SJSA1 (cell line): Measurements from ENCODE around the gene HMGB1. TPM values are rescaled to one million over a fixed set of nuclear protein-coding genes. Genes with fewer than 3 reads are reported as not detected.

ENCODE experiments used
- DNase-seq, 2 experiments: peaks; one replicate each; pipeline ENCODE4 v3.0.0-alpha.2; 2015 to 2020; ENCODE audit warnings: low spot score in 2 of 2, low read depth in 1 of 2
- H3K27ac ChIP-seq: fragments of 250-450 bp; sonication (Bioruptor Pico); 2 replicates; pipeline ENCODE4 v1.5.1; 2020; ENCODE audit warnings: mild to moderate bottlenecking, moderate library complexity
- H3K27me3 ChIP-seq: fragments of 250-450 bp; sonication (Bioruptor Pico); replicated peaks from 2 replicates; pipeline ENCODE4 v1.5.1; 2020; ENCODE audit warnings: mild to moderate bottlenecking, moderate library complexity
- H3K36me3 ChIP-seq: fragments of 250-450 bp; sonication (Bioruptor Pico); 2 replicates; pipeline ENCODE4 v1.5.1; 2020; ENCODE audit warnings: mild to moderate bottlenecking
- H3K4me1 ChIP-seq: fragments of 250-450 bp; sonication (Bioruptor Pico); replicated peaks from 2 replicates; pipeline ENCODE4 v1.6.1; 2021; ENCODE audit warnings: mild to moderate bottlenecking
- H3K4me3 ChIP-seq: fragments of 250-450 bp; sonication (Bioruptor Pico); 2 replicates; pipeline ENCODE4 v1.5.1; 2020; ENCODE audit warnings: mild to moderate bottlenecking
- H3K9me3 ChIP-seq: fragments of 250-450 bp; sonication (Bioruptor Pico); replicated peaks from 2 replicates; pipeline ENCODE4 v1.5.1; 2020; ENCODE audit warnings: mild to moderate bottlenecking
- total RNA-seq: library from RNA; depleted of rRNA; stranded (reverse); fragments of >200 nt; shearing (Covaris generic); gene quantifications from 2 replicates; pipeline ENCODE4 v1.2.3, GENCODE V29; 2014; rRNA removed

Gene HMGB1
- 710 and 801 TPM in 2 replicates for total RNA-seq

DNA sequence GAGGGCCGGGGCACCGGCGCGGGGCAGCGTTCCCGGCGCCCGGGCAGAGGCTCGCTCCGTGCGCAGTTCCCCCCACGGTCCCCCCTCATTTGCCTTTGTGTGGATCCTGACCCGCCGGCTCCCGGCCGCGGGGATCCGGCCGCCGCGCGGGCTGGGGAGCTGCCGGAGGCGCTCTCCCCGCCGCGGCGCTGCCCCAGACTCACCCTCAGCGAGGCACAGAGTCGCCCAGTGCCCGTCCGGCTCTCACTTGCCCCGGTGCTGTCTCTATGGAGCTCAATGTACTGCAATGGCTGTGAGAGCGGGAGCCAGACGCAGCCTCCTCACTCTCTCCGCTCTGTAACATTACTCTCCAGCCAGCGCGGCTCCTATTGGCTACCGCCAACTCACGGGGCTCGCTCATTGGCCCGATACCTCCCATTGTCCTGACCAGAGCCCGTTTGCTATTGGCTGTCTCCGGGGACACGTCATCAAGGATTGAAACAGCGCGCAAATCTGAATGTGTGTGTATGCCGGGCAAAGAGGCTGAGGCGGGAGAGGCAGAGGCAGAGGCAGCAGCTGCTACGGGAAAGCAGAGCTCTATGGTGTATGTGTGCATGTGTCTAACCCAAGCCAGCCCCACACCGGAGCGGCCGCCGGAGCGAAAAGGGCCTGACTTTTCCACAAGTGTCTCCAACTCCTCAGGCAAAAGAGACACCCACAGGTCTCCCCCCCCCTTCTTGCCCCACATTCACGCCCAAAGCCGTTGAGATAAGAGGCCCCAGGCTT is at the start of gene HMGB1:
Gene HMGB1, minus strand, starts transcription at position 344 of the 765 bp plus-strand sequence. CDS start 2,256 bp downstream, outside the sequence.
- Histone ChIP-seq H3K4me1 (peaks cover 41% of the 10 kb centered on the region), H3K27ac (peak within 1 kb of the TSS; percentile 97), H3K9me3 (no peaks in the 10 kb centered on the region), H3K36me3 (peaks cover 38% of the 10 kb centered on the region), H3K27me3 (no peaks in the 10 kb centered on the region), H3K4me3 (peak within 1 kb of the TSS; percentile 94)
- peak; percentile 95 to 97 for DNase-seq

DNA sequence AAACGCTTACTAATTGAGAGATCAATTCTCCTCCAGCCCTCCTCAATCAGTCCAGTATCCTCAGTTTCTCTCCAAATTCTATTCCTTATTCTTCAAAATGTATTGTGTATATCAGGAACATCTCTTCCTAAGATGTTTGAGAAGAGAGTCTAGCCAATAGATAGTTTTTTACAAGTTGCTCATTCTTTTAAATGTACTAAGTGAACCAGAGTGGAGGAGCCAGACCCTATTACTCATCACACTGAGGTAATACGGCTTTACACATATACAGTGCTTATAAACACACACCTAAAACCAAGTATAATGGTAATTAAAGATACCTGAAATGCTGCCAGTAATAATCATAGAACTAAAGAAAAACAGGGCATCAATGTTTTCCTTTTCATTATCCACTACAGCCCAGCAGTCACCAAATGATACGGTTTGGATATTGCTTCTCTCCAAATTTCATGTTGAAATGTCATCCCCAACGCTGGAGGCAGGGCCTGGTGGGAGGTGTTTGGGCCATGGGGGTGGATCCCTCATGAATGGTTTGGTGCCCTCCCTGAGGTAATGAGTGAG is 45.2 kb upstream of the HMGB1 start:
- H3K27ac ChIP-seq = no peak overlapping the region
- H3K4me1 ChIP-seq = no peaks in the 10 kb centered on the region
- no peak overlapping the region for H3K4me3 ChIP-seq
- no peaks in the 10 kb centered on the region for H3K9me3 ChIP-seq
- no peak for DNase-seq
- H3K36me3 ChIP-seq = no peaks in the 10 kb centered on the region
- no peaks in the 10 kb centered on the region for H3K27me3 ChIP-seq

DNA sequence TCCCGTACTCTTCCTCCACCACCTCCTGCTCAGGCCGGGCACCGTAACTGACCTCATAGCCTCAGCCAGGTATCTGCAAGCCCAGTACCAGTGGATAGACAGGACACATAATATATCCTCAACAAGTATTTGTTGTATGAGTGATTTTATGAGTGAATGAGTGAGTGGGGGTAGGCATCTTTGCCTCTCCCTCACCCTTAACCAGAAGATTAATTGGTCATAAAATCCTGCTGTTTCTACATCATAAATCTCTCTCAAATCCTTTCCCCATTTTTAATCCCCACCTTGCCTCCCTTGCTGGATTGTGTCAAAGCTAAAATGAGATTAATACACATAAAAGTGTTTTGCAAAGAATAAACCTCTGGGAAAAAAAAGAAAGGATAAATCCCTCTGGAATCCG is 44.4 kb upstream of the HMGB1 start:
- no peaks in the 10 kb centered on the region for H3K9me3 ChIP-seq
- H3K36me3 ChIP-seq = no peaks in the 10 kb centered on the region
- H3K4me1 ChIP-seq = no peaks in the 10 kb centered on the region
- H3K27ac ChIP-seq = no peak overlapping the region
- no peaks in the 10 kb centered on the region for H3K27me3 ChIP-seq
- no peak overlapping the region for H3K4me3 ChIP-seq
- DNase-seq = no peak

DNA sequence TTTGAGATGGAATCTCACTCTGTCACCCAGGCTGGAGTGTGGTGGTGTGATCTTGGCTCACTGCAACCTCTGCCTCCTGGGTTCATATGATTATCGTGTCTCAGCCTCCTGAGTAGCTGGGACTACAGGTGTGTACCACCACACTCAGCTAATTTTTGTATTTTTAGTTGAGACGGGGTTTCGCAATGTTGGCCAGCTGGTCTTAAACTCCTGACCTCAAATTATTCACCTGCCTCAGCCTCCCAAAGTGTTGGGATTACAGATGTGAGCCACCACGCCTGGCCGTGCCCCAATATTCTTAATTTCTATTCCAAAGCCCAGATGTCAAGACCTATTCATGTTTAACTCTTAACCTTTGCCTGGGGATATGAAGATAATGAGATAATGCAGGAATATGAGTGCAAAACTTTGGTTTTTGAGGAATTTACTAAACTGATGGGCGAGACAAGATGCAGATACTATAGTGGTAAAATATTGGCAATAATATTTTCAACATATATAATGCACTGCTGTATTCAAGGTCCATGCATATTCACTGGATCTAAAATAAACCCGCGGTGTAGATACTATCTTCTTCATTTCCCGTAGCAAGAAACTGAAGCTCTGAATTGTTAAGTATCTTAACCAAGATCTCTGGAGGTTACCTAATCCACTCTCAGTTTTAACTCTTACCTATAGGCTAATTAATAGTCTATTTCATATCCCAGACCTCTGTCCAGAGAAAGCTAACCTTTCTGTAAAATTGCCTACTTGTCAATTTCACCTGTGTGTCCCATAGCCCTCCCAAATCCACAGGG is 43.7 kb upstream of the HMGB1 start:
- H3K36me3 ChIP-seq = no peaks in the 10 kb centered on the region
- DNase-seq = no peak
- no peaks in the 10 kb centered on the region for H3K9me3 ChIP-seq
- no peaks in the 10 kb centered on the region for H3K27me3 ChIP-seq
- H3K27ac ChIP-seq = no peak overlapping the region
- no peak overlapping the region for H3K4me3 ChIP-seq
- no peaks in the 10 kb centered on the region for H3K4me1 ChIP-seq

DNA sequence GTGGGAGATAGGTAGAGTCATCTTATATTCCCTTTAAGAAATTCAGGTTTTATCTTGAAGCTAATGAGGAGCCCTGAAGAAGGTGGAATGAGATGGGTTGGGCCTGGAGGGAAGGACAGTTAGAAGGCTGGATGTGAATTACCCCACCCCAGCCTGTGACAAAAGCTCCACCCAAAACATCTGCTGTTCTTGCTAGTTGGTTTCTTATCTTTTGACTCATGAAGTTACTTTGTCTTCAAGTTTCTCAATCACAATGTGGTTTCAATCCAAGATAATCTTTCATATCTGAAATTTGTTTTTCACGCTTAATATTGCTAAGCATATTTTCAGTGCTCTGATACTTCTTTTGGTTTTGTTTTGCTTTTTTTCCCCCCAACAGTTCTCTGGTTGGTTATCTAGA is 38.3 kb upstream of the HMGB1 start:
- no peaks in the 10 kb centered on the region for H3K9me3 ChIP-seq
- H3K27me3 ChIP-seq = no peaks in the 10 kb centered on the region
- no peaks in the 10 kb centered on the region for H3K4me1 ChIP-seq
- H3K4me3 ChIP-seq = no peak overlapping the region
- H3K27ac ChIP-seq = no peak overlapping the region
- no peaks in the 10 kb centered on the region for H3K36me3 ChIP-seq
- DNase-seq = no peak

DNA sequence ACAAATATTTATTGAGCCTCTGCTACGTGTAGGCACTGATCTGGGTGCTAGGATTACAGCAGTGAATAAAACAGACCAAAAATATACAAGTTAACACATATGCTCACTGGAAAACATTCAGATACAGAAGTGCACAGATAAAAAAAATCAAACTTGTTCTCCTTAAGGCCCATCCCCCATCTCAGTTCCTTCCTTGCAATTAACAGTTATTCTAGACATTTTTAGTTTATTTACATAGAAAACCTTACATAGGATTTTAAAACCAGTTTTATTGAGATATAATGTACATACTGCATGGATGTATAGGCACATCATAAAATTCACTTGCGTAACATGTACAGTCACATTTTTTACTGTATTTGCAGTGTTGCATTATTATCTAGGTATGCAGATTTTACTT is 36.5 kb upstream of the HMGB1 start:
- Histone ChIP-seq H3K9me3 (no peaks in the 10 kb centered on the region), H3K4me1 (no peaks in the 10 kb centered on the region), H3K27ac (no peak overlapping the region), H3K27me3 (no peaks in the 10 kb centered on the region), H3K4me3 (no peak overlapping the region), H3K36me3 (no peaks in the 10 kb centered on the region)
- no peak for DNase-seq

DNA sequence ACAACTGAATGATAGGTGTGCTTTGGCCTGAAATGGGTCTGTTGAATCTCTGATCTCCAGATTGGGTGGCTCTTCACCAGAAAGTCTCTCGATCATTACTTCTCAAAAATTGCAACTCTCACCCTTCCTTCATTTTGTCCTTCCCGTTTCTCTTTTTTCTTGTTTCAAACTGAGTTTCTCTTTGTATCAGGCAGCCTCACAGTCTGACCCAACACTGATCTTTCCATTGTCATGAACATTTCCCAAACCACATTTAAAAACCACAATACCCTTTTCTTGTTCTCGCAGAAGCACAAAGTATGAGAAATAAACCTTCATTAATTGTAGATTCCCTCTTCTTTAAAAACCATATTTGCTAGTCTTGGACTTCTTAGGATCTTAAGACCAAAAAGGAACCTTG is 33.6 kb upstream of the HMGB1 start:
- H3K27me3 ChIP-seq = no peaks in the 10 kb centered on the region
- no peaks in the 10 kb centered on the region for H3K9me3 ChIP-seq
- H3K4me3 ChIP-seq = no peak overlapping the region
- no peak for DNase-seq
- no peaks in the 10 kb centered on the region for H3K36me3 ChIP-seq
- no peaks in the 10 kb centered on the region for H3K4me1 ChIP-seq
- H3K27ac ChIP-seq = no peak overlapping the region

DNA sequence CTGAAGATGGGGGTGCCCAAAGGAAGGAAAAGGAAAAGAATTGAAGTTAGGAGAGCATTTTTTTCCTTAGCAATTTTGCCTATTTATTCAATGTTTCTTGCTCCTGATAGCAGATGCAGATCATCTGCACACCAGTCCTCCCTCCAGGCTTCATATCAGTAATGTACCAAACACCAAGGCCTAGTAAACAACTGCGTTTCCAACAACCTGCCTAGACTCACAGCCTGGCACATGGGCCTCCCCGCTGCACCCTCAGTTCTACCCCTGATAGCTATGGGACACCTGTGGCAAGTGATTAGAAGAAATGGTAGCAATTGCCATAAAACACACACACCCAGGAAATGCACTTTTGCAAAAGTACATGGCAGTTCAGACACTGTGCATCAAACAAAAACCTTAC is 30.4 kb upstream of the HMGB1 start:
- H3K4me3 ChIP-seq = no peak overlapping the region
- no peaks in the 10 kb centered on the region for H3K27me3 ChIP-seq
- no peaks in the 10 kb centered on the region for H3K36me3 ChIP-seq
- H3K9me3 ChIP-seq = no peaks in the 10 kb centered on the region
- H3K4me1 ChIP-seq = no peaks in the 10 kb centered on the region
- no peak overlapping the region for H3K27ac ChIP-seq
- DNase-seq = no peak

DNA sequence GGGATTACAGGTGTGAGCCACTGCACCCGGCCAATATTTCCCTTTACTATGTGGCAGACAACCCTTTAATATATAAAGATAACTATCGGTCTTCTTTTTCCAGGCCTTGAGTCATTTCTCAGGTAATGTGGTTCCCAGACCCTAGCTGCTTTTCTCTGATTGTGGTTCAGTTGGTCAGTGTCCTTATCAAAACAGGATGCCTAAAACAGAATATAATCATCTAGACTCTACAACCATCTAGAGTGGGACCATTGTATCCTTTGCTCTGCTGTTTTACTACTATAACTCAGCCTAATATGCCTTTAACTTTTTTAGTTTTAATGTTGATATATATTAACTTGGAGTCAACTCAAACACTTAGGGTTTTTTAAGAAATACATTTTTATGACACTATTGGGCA is 30.0 kb upstream of the HMGB1 start:
- H3K9me3 ChIP-seq = no peaks in the 10 kb centered on the region
- H3K4me1 ChIP-seq = no peaks in the 10 kb centered on the region
- no peak overlapping the region for H3K4me3 ChIP-seq
- H3K36me3 ChIP-seq = no peaks in the 10 kb centered on the region
- no peak for DNase-seq
- H3K27ac ChIP-seq = no peak overlapping the region
- H3K27me3 ChIP-seq = no peaks in the 10 kb centered on the region

DNA sequence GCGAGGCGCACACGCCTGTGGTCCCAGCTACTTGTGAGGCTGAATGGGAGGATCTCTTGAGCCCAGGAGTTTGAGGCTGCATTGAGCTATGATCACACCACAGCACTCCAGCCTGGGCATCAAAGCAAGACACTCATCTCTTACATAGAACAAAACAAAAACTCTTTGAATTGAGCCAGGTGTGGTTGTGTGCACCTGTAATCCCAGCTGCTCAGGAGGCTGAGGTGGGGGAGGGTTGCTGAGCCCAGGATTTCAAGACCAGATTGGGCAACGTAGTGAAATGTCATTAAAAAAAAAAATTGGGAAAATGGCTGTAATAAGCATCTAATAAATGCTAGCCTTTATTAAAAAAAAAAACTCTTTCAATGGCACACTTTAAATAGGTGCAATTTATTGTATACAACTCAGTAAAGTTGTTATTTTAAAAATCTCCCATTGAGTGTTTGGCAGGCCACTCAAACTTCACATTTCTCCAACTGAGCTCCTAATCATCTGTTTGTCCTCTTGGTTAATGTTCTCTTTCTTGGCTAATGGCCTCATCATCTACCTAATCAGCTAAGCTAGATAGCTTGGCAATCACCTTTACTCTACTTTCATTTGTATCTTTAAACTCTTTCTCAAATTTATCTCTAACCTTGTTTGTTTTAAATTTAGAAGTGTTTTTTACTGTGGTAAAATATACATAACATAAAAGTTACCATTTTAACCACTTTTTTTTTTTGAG is 28.1 kb upstream of the HMGB1 start:
- Histone ChIP-seq H3K27me3 (no peaks in the 10 kb centered on the region), H3K36me3 (no peaks in the 10 kb centered on the region), H3K27ac (no peak overlapping the region), H3K4me3 (no peak overlapping the region), H3K9me3 (no peaks in the 10 kb centered on the region), H3K4me1 (no peaks in the 10 kb centered on the region)
- no peak for DNase-seq

DNA sequence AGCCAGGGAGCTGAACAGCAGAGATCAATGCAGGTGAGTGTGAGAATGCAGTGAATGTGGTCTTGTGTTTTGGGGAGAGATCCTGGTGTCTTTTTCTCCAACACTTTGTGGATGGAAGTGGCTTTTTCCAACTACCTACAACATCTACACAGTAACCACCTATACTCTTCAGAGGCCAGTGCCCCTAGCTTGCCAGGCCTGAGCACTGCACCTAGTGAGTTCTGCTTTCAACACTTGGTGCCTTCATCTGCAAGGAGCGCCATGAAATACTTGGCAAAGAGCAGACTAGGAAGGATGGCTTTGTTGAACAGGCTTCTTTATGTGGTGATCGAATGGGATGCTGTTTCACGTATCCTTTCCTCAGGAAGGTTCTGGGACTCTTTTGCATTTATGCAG is 21.3 kb upstream of the HMGB1 start:
- DNase-seq = no peak
- H3K27ac ChIP-seq = no peak overlapping the region
- no peaks in the 10 kb centered on the region for H3K9me3 ChIP-seq
- no peaks in the 10 kb centered on the region for H3K36me3 ChIP-seq
- H3K4me3 ChIP-seq = no peak overlapping the region
- no peaks in the 10 kb centered on the region for H3K4me1 ChIP-seq
- H3K27me3 ChIP-seq = no peaks in the 10 kb centered on the region

DNA sequence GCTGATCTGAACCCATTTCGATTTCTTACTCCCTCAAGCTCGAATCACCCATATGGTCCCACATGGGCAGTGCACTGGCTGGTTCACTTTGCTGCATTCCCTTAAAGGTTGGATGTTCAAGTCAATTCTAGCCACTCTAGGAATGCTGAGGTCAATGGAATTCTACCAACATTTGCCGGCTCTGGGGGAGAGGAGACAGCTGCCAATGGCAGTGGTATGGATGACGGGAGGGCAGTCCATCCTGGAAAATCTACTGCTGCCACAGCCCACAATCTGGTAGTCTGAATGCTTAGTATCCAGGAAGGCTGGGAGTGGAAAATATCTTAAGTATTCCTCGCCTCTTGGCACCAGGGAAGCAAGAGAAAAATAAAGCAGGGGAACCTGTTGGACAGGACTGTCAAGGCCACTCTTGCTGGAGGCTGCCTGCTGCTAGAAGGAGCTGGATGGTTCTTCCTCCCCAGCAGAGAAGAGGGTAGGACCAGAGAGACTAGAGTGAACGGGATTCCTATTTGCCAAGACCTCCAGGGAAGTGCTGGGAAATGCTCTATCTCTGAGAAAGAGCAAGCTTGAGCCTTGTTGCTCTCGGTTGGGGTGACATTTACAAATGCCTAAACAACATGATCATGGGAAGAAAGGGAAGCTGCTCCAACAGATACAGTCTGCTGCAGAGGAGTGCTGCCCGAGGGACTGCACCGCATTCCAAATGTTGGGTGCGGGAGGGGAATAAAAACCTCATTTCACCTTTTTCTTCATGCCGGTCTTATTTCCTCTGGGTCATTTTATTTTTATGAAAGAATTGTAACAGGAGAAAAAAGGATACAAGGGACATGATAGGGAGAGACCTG is 20.7 kb upstream of the HMGB1 start:
- Histone ChIP-seq H3K36me3 (no peaks in the 10 kb centered on the region), H3K4me3 (no peak overlapping the region), H3K27me3 (no peaks in the 10 kb centered on the region), H3K9me3 (no peaks in the 10 kb centered on the region), H3K4me1 (no peaks in the 10 kb centered on the region), H3K27ac (no peak overlapping the region)
- no peak for DNase-seq

DNA sequence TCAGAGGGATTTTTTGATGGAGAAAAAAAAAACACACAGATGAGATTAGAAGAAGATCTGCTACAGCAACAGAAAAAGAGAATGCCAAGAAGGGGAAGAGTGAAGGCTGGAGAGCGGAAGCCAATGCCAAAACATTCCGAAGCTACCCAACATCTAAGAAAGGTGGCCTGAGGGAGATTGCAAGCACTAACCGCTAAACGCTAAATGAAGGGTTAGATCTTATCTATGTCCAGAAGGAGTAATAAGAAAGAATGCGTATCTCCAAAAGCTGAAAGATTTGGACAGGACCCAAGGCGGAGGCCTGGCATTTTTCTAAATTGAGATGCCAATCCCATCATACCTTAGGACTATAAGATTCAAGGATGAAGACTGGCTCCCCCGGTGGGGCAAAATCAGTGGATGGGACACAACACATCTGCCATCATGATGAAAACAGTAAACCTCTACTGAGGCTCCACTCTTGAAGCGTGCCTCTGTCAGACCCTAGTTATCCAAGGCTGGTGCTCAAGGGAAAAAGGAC is 15.6 kb upstream of the HMGB1 start:
- Histone ChIP-seq H3K4me1 (no peaks in the 10 kb centered on the region), H3K27me3 (no peaks in the 10 kb centered on the region), H3K27ac (no peak overlapping the region), H3K4me3 (no peak overlapping the region), H3K36me3 (no peaks in the 10 kb centered on the region), H3K9me3 (no peaks in the 10 kb centered on the region)
- DNase-seq = no peak
